A673 (cell line): ENCODE measurements around the gene ANTXRL.

Experiments used
- CTCF ChIP-seq: fragments of 300-800, 200-600 bp; sonication (generic); conservative IDR thresholded peaks from 2 replicates; pipeline ENCODE4 v1.5.1; 2017; ENCODE audit warnings: low read depth, mild to moderate bottlenecking, antibody characterized with exemption, low read length, moderate library complexity, mixed read lengths
- EZH2 ChIP-seq: fragments of 200-600 bp; sonication (generic); IDR thresholded peaks from 2 replicates; pipeline ENCODE4 v1.6.1; 2017; ENCODE audit warnings: borderline replicate concordance, low read depth, mild to moderate bottlenecking, mixed read lengths, antibody characterized with exemption, low read length; ENCODE audit not compliant: poor library complexity, severe bottlenecking

GRCh38 chr10:46255801-46256747 is 30.7 kb upstream of the ANTXRL start:
- TF ChIP-seq CTCF: peak; percentile 59
- TF ChIP-seq EZH2: no peak
